K562 (cell line): ENCODE measurements around the gene SLC35B4.

Experiments
- ATF7 ChIP-seq: fragments of 450-650 bp; IDR thresholded peaks from 2 replicates; pipeline ENCODE4 v1.7.1; 2014; ENCODE audit warnings: mild to moderate bottlenecking, moderate library complexity
- BRCA1 ChIP-seq, 2 experiments: fragments of 450-650 bp in 1 of 2; sonication (generic) in 1 of 2; formaldehyde crosslinking in 1 of 2; IDR thresholded peaks; 2 replicates each; pipeline versions ENCODE4 v1.5.0 to v1.6.1; 2017 to 2020; ENCODE audit warnings: mild to moderate bottlenecking in 1 of 2, missing genetic modification reagents in 1 of 2
- CREBBP ChIP-seq: IDR thresholded peaks from one replicate; pipeline ENCODE4 v1.6.1; 2012; ENCODE audit warnings: low read depth, mild to moderate bottlenecking, control low read depth, inconsistent platforms, low read length
- POLR2A ChIP-seq: fragments of 450-650 bp; conservative IDR thresholded peaks from 2 replicates; pipeline ENCODE4 v1.6.1; 2016
- RCOR1 ChIP-seq, 2 experiments: IDR thresholded peaks; 2 replicates each; pipeline ENCODE4 v1.6.1; 2012; ENCODE audit warnings: low read depth in 2 of 2, low read length in 2 of 2, borderline replicate concordance in 1 of 2, improper control_type of control experiment in 1 of 2
- STAT5B ChIP-seq: fragments of 250-450 bp; sonication (Bioruptor Pico); IDR thresholded peaks from 2 replicates; pipeline ENCODE4 v1.8.0; 2021; ENCODE audit warnings: mild to moderate bottlenecking, inconsistent platforms
- TEAD4 ChIP-seq, 2 experiments: sonication (generic) in 1 of 2; formaldehyde crosslinking in 1 of 2; IDR thresholded peaks; 2 replicates each; pipeline versions ENCODE4 v1.6.1 to v1.8.0; 2012 to 2022; ENCODE audit warnings: borderline replicate concordance in 1 of 2, inconsistent platforms in 1 of 2, low read length in 1 of 2, mild to moderate bottlenecking in 1 of 2, missing genetic modification reagents in 1 of 2
- ZNF77 ChIP-seq: fragments of 250-450 bp; sonication (Bioruptor Pico); IDR thresholded peaks from 2 replicates; pipeline ENCODE4 v1.5.0; 2020
- TF ChIP-seq, protein P1 (sequence below), 3 experiments: IDR thresholded peaks in 2 of 3; conservative IDR thresholded peaks in 1 of 3; 2 replicates each; pipeline ENCODE4 v1.5.1; 2011 to 2012; ENCODE audit warnings: low read length in 3 of 3, mild to moderate bottlenecking in 3 of 3, control low read depth in 2 of 3, improper control_type of control experiment in 1 of 3, inconsistent platforms in 1 of 3, low read depth in 1 of 3, mixed read lengths in 1 of 3, moderate library complexity in 1 of 3; ENCODE audit not compliant: insufficient read depth in 2 of 3
- TF ChIP-seq, protein P2 (sequence below): fragments of 150-350 bp; conservative IDR thresholded peaks from 2 replicates; pipeline ENCODE4 v1.6.1; 2014; ENCODE audit warnings: low read length
- TF ChIP-seq, protein P3 (sequence below), 2 experiments: fragments of 450-650 bp; formaldehyde crosslinking in 1 of 2; IDR thresholded peaks; 2 replicates each; pipeline versions ENCODE4 v1.4.0 to v1.6.1; 2014 to 2020; ENCODE audit warnings: mild to moderate bottlenecking in 2 of 2, borderline replicate concordance in 1 of 2, low read depth in 1 of 2

- TF ChIP-seq, protein P1, sequence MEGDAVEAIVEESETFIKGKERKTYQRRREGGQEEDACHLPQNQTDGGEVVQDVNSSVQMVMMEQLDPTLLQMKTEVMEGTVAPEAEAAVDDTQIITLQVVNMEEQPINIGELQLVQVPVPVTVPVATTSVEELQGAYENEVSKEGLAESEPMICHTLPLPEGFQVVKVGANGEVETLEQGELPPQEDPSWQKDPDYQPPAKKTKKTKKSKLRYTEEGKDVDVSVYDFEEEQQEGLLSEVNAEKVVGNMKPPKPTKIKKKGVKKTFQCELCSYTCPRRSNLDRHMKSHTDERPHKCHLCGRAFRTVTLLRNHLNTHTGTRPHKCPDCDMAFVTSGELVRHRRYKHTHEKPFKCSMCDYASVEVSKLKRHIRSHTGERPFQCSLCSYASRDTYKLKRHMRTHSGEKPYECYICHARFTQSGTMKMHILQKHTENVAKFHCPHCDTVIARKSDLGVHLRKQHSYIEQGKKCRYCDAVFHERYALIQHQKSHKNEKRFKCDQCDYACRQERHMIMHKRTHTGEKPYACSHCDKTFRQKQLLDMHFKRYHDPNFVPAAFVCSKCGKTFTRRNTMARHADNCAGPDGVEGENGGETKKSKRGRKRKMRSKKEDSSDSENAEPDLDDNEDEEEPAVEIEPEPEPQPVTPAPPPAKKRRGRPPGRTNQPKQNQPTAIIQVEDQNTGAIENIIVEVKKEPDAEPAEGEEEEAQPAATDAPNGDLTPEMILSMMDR (IDR thresholded peaks at IDR 0.05 in 2 of 3, conservative IDR thresholded peaks at IDR 0.05 in 1 of 3; ENCODE audit: insufficient read depth in 2 of 3, low read depth in 1 of 3, low read length in 3 of 3), result no peak
- no peak for TF ChIP-seq ZNF77 (CRISPR knock-in tag)
- TF ChIP-seq RCOR1 (IDR thresholded peaks at IDR 0.05; ENCODE audit: borderline replicate concordance in 1 of 2, low read depth in 2 of 2, low read length in 2 of 2), result no peak
- TF ChIP-seq STAT5B (CRISPR knock-in tag), result no peak
- no peak for TF ChIP-seq ATF7
- TF ChIP-seq CREBBP, result no peak
- no peak for TF ChIP-seq BRCA1 (IDR thresholded peaks at IDR 0.05)
- no peak for TF ChIP-seq BRCA1 (CRISPR knock-in tag; IDR thresholded peaks at IDR 0.05)
- no peak for TF ChIP-seq TEAD4 (IDR thresholded peaks at IDR 0.05; ENCODE audit: low read length)
- no peak for TF ChIP-seq TEAD4 (CRISPR knock-in tag; IDR thresholded peaks at IDR 0.05; ENCODE audit: borderline replicate concordance)
- TF ChIP-seq POLR2A, result no peak
- TF ChIP-seq, protein P2, sequence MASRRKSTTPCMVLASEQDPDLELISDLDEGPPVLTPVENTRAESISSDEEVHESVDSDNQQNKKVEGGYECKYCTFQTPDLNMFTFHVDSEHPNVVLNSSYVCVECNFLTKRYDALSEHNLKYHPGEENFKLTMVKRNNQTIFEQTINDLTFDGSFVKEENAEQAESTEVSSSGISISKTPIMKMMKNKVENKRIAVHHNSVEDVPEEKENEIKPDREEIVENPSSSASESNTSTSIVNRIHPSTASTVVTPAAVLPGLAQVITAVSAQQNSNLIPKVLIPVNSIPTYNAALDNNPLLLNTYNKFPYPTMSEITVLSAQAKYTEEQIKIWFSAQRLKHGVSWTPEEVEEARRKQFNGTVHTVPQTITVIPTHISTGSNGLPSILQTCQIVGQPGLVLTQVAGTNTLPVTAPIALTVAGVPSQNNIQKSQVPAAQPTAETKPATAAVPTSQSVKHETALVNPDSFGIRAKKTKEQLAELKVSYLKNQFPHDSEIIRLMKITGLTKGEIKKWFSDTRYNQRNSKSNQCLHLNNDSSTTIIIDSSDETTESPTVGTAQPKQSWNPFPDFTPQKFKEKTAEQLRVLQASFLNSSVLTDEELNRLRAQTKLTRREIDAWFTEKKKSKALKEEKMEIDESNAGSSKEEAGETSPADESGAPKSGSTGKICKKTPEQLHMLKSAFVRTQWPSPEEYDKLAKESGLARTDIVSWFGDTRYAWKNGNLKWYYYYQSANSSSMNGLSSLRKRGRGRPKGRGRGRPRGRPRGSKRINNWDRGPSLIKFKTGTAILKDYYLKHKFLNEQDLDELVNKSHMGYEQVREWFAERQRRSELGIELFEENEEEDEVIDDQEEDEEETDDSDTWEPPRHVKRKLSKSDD, result no peak
- TF ChIP-seq, protein P3, sequence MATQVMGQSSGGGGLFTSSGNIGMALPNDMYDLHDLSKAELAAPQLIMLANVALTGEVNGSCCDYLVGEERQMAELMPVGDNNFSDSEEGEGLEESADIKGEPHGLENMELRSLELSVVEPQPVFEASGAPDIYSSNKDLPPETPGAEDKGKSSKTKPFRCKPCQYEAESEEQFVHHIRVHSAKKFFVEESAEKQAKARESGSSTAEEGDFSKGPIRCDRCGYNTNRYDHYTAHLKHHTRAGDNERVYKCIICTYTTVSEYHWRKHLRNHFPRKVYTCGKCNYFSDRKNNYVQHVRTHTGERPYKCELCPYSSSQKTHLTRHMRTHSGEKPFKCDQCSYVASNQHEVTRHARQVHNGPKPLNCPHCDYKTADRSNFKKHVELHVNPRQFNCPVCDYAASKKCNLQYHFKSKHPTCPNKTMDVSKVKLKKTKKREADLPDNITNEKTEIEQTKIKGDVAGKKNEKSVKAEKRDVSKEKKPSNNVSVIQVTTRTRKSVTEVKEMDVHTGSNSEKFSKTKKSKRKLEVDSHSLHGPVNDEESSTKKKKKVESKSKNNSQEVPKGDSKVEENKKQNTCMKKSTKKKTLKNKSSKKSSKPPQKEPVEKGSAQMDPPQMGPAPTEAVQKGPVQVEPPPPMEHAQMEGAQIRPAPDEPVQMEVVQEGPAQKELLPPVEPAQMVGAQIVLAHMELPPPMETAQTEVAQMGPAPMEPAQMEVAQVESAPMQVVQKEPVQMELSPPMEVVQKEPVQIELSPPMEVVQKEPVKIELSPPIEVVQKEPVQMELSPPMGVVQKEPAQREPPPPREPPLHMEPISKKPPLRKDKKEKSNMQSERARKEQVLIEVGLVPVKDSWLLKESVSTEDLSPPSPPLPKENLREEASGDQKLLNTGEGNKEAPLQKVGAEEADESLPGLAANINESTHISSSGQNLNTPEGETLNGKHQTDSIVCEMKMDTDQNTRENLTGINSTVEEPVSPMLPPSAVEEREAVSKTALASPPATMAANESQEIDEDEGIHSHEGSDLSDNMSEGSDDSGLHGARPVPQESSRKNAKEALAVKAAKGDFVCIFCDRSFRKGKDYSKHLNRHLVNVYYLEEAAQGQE (IDR thresholded peaks at IDR 0.05; ENCODE audit: borderline replicate concordance), result no peak
- TF ChIP-seq, protein P3 (CRISPR knock-in tag; IDR thresholded peaks at IDR 0.05; ENCODE audit: low read depth), result no peak
These were observed 3.2 kb downstream of the SLC35B4 start for GRCh38 chr7:134313543-134313942.
